NCI-H82 treated with DMSO at 0.1 percent for 48 hours (cell line): ENCODE results near the gene MTFR1L.

ENCODE experiments used
- DNase-seq: peaks from one replicate; lab custom pipeline; 2025; ENCODE audit not compliant: unreplicated experiment; lab: John Stamatoyannopoulos, UW

Gene MTFR1L

DNA sequence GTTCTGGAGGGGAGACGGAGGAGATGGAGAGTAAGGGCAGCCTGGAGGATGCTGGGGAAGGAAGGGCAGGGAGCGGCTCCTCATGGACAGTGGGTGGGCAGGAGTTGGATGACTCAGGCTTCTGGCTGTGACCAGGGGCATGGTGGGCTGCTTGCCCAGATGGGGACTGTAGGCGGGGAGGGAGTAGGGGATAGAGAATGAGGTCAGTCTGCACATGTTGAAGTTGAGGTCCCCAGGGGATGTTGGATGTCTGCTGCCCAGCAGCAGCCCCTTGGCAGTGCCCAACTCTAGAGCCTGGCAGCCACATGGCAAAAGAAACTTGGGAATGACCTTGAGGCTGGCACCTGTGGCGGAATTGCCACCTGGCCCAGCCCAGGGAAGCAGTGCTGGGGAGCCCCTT, 13.3 kb upstream of the MTFR1L start:
- no peak for DNase-seq

DNA sequence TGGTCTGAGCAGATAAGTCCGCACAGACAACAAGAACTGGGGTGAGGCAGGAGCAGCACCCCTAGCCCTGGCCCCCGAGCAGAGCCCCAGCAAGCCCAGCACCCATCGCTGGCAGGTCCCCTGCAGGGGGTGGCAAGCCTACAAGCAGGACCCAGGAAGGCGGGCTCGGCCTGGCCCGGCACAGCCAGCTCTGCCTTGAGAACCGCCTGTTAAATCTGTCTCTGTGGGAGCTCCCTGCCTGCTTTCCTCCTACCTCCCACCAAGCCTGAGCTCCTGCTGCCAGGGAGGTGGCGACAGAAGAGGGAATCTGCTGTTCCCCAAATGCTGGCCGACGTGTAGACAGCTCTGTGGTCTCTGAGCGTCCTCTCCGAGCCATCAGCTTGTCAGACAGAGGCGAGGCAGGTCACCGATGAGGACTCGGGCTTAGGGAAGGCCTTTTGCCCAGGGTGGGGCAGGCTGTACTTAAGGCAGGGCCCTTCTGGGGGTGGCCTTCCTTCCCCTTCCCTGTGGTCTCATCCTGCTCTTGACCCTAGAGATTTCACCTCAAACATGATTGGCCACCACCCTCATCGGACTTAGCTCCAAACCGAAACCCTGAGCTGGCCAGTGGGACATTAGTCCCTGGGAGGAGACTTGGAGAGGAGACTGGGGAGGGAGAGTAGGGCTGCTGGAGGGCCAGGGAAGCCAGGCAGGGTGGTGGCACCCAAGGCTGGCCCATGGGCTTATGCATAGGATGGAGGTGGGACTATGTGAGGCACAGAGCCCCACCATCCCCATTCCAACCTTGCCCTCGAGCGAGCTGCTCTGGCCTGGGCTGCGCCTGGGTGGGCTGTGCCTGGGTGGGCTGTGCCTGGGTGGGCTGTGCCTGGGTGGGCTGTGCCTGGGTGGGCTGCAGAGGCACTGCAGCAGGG, 12.0 kb upstream of the MTFR1L start:
- no peak for DNase-seq

DNA sequence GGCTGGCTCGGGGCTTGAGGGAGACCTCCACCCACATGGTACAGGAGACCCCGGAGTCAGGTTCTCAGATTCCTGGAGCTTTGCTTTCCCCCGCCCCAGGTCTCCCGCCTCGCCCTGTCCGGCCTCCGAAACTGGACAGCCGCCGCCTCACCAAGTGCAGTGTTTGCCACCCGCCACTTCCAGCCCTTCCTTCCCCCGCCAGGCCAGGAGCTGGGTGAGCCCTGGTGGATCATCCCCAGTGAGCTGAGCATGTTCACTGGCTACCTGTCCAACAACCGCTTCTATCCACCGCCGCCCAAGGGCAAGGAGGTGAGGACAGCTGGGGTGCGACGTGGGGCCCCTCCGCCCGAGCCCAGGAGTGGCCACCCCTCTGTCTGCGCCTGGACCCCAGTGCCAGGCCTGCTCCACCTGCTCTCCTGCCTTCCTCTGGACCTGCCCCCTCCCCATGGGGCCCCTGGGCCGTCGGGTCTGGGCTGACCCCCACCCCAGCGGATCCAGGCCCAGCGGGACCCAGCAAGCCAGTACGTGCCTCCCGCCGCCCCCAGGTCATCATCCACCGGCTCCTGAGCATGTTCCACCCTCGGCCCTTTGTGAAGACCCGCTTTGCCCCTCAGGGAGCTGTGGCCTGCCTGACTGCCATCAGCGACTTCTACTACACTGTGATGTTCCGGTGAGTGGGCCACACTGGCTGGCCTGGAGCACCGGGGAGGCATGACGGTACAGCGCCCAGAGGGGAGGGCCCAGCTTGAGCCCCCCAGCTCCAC, 11.1 kb upstream of the MTFR1L start:
- no peak for DNase-seq

DNA sequence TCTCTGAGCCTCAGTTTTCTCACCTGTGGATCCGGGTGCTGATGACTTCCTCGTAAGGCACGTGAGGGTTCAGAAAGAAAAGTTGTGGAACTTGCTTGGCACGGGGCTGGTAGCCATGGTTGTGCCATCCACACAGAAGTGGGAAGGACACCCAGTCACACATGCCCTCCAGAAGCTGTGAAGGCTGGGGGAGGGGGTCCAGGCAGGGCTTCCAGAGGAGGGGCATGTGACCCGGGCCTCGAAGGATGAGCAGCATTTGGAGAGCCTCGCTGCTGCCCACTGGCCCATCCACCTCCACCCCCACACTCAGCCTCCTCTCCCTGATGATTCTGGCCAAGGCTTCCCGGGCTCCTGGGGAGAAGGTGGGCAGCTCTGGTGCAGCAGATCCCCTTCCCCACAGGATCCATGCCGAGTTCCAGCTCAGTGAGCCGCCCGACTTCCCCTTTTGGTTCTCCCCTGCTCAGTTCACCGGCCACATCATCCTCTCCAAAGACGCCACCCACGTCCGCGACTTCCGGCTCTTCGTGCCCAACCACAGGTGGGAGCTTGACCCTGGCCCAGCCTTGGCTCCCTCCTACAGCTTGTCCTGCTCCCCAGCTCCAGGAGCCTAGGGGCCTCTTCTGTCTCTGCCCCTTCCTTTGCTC, 10.3 kb upstream of the MTFR1L start:
- no peak for DNase-seq

DNA sequence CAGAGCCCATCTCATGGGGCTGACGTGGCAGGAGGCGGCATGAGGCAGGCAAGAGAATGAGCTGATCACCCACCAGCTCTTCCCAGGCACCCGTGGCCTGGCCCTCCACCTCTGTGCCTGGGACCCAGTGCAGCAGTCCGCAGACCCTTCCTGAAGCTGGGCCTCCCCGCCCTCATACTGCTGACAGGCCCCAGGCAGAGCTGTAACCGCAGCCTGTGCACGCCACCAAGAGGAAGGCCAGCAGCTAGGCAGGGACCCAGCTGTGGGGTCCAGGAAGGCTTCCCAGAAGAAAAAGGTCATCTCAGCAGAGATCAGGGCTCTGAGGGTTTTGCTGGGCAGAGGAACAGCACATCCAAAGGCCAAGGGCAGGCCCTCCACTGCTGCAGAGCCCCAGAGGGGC, 9.8 kb upstream of the MTFR1L start:
- DNase-seq, result no peak

DNA sequence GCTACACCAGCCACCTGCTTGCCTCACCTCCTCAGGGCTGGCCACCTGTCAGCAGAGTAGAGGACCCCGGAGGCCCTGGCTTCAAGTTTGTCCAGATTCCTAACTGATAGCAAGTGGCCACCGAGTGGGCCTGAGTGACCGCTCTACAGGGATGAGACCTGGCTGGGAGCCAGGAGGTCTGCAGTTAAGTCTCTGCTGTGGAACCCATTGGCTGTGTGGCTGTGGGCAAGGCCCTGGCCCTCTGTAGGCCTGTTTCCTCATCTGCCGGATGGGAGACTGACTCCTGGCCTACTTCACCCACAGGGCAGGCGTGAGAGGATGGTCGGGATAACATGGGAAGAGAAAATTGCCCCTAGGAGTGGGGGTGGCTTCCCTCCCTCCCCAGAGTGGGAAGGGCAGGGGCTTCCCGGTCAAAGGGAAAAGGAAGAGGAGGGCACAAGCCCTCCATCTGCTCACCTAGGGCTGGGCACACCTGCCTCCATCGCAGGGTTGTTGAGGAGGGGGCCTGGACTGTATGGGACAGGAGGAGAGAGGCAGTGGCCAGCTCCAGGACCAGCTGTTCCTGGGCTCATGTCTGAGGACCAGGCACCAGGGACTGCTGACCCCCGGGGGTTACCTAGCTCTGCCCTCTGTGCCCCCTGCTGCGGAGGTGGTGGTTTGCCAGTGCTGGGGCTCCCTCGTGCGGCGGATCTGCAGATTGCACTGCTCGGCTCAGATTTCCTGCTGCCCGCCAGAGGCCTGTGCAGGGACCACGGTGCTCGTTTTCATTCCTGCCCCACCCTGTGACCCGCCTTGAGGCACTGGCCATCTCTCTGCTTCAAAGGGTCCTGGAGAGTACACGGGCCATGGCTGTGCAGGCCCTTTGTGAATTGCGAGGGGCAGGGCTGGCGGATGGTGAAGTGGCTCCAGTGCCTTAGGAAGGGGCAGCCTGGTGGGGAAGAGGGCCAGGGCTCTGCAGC, 9.1 kb upstream of the MTFR1L start:
- DNase-seq, result peak; percentile 22

DNA sequence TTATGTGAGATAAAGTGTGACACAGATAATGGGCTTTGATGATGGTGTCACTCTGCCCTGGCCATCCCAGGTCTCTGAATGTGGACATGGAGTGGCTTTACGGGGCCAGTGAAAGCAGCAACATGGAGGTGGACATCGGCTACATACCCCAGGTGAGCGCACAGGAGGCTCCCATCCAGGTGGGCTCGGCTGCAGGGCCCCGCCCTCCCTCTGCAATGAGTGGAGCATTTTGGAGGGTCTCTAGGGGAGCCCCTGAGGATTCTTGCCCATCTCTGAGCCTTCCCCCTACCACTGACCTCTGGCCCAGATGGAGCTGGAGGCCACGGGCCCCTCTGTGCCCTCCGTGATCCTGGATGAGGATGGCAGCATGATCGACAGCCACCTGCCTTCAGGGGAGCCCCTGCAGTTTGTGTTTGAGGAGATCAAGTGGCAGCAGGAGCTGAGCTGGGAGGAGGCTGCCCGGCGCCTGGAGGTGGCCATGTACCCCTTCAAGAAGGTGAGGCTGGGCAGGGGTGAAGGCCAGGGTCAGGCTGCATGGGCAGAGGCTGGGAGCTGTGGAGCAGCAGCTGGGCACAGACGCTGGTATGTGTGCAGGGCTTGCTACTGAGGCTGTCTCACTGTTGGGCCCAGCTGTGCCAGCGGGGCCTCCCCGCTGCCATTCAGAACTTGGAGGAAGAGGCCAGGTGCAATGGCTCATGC, 8.2 kb upstream of the MTFR1L start:
- DNase-seq, result no peak

DNA sequence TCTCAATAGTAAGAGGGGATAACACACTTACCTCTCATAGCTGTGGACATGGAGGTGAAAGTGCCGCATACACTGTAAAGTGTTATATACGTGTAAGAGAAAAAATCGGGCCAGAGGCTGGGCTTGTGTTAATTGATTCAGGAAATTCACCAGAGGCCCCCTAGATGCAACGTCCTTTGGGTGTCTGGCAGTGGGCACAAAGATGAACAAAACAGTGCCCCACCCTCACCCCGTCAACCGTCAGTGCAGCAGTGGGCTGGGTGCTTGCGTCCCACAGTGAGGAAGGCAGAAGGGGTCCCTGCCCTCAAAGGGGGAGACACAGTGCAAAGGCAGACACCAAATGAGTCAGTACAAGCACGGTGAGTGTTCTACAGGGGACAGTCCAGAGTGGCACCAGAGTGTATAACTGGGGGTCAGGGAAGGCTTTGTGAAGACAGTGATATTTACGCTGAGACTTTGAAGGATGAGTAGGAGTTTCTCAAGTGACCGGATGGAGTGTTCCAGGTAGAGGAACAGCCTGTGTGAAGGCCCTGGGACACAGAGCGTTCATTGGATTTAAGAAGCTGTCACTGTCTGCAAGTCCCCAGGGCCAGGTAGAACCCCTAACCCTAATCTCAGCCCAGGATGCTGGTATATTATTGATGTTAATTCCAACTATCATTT, 6.6 kb upstream of the MTFR1L start:
- DNase-seq, result no peak

DNA sequence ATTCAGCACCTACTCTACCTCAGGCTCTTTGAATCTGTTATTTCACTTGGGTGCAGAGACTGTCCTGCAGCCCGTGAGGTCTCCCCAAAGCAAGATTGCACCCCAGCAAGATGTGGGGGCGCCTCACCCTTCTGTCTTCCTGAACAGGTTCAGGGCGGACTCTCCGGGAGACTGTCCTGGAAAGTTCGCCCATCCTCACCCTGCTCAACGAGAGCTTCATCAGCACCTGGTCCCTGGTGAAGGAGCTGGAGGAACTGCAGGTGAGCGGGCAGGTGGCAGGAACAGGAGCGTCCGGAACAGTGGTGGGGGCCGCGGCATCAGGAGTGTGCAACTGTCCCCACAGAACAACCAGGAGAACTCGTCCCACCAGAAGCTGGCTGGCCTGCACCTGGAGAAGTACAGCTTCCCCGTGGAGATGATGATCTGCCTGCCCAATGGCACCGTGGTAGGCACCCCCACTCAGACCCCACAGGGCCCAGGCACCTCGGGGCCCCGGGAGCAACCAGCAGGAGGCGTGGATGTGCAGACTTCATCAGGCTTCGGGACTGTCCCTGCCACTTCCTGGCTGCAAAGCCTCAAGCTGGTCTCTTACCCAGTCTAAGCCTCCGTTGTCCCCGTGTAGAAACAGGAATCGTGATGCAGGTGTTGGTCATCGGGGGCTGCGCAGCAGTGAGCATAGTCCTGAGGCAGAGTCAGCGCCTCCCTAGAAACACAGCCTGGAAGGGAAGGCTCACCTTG, 5.9 kb upstream of the MTFR1L start:
- no peak for DNase-seq

DNA sequence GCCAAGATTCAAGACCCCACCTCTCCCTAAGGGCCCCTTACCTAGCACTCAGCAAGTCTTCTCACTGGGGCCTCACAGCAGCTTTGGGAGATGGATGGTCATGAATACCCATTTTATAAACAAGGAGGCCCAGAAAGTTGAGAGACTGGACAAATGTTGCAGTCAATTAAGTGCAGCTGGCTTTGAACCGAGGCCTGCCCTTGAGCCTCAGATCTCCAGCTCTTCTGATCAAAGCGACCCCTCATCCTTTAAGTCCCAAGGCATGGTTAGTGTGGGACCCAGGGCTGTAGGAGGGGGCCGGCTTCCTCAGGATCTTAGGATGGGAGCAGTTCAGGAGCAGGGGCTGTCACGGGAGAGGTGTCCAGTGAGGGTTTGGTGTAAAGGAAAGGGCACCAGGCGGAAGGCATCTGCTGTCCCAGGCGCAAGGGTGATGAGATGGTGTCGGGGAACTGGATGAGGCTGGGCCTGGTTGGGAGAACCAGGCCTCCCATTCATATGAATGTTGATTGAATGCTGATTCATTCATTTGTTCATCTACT, 5.1 kb upstream of the MTFR1L start:
- DNase-seq, result no peak

DNA sequence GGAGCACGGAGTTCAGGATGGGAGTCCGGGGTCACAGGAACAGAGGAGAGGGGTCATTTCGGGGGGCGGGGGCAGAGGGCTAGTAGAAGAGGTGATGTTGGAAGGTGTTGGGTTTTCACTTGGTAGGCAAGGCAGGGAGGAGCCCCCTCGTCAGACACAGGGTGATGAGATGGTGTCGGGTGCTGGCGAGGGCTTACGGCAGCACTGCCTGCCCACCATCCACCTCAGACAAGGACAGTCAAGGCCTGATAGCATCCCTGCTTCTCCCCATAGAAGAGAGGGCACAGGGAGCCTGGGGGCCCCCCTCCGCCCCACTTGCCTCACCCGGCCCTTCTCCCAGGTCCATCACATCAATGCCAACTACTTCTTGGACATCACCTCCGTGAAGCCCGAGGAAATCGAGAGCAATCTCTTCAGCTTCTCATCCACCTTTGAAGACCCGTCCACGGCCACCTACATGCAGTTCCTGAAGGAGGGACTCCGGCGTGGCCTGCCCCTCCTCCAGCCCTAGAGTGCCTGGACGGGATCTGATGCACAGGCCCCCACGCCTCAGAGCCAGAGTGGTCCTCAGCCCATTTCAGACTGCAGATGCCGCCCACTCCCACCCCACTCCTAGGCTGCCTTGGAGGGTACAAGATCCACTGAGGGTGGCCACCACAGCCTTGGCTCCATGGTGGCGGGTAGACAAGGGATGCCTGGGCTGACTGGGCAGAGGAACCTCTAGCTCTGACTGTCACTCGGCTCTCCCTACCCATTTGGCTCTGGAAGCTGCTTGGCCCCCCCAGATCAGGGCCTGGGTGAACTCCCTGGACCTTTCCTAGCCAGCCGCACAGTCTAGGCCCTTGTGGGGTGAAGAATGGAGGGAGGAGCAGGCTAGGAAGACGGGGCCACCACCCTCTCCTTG, 4.3 kb upstream of the MTFR1L start:
- no peak for DNase-seq

DNA sequence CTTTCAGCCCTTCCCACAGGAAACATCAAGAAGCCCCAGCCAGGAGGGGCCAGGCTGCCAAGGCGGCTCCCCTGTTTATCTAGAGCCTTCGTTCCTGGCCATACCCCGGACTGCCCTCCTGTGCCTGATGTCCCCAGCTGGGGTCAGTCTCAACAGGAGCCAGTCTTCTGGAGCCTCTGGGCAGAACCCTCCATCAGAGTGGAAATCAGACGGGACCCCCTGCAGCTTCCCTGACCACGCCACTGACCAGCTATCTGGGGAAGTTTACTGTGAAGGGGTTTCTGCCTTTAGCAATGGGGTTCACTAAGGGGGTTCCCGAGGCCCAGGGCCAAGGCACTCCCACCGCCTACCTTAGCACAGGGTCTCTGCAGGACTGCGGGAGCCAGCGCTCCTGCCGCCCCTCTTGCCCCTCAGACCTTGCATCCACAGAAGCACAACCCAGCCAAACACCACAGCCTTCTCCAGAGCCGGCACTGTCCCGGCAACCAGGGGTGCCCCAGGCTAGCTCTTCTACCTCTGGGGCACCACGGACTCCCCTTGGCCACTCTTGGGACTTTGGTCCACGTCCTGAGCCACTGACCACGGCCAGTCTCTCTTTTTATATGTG, 3.5 kb upstream of the MTFR1L start:
- DNase-seq, result no peak

DNA sequence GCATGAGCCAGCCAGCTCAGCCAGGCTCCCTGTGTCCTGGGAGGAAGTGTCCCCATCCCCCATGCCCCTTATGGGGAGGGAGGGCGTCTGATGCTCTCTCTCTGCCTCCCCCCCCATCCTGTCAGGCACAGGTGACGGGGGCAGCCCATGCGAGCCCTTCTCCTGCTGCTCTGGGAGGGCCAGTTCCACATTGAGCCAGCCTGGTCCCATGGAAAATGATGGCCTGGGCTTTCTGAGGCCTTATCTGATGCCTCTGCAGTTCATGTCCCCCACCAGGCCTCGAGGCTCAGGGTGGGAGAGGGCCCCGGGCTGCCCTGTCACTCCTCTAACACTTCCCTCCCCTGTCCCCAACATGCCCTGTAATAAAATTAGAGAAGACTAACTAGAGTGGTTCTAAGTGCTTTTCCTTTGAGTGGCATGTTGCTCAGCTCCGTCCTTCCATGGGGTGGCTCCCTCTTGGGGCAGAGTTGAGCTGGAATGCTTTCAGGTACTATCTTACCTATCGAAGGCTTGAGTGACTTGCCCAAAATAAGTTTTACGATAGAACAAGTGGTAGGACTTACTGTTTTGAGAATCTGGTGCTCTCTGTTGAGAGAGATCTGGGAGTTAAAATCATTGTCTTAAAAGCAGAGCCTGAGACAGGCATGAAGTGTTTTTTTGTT, 1.8 kb upstream of the MTFR1L start:
- peak; percentile 10 for DNase-seq

DNA sequence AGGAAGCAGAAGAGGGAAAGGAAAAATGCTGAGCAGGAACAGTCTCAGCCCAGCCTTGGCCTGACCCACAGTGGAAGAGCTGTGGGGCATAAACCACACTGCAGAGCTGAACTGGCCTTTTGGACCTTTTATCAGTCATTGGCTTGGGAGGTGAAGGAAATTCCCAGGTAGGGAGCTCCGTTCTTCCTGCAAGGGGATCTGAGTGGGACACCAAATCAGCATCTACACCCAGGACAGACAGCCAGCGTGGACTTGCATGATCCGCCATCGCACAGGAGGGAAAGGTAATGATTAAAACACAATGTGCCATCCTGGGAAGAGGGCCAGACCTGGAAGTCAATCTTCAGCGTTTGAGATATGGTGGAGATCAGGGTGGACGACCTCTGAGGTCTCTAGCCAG, 1.2 kb upstream of the MTFR1L start:
- DNase-seq, result no peak

DNA sequence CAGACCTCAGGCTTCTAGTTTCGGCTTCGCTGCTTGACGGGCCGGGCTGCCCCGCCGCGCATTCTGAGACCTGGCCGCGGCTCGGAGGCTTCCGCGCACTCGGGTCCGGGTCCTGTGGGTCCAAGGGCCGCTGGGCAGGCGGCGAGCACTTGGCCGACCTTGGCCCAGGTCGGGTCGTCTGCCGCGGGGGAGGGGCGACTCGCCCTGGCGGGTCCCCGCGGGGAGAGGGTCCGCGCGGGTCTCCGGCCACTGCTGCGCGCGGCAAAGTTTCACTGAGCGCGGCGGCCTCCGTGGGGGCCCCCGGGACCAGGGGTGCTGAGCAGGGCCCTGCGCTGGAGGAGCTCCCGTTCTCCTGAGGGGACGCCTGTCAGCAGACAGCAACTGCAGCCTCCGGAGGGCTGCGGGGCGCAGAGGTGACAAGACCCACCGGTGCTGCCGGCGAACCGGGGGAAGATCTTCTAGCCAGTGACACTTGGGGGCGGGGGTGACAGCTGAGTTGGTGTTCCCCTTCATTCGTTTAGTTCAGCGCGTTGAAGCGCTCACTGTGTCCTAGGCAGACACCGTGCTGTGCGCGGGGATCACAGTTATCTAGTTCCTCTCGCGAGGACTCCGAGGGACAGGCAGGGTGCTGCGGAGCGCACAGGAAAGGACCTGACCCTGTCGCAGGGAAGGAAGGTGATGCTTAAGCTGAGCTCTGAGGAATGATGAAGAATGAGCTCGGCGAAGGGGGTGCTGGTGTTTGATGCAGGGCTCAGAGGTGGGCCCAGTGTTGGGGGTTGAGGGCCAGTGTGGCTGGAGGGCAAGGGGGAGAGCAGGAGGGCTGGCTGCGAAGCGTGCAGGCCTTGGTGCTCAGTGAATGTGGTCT, 725 bp downstream of the MTFR1L start:
- DNase-seq, result no peak

DNA sequence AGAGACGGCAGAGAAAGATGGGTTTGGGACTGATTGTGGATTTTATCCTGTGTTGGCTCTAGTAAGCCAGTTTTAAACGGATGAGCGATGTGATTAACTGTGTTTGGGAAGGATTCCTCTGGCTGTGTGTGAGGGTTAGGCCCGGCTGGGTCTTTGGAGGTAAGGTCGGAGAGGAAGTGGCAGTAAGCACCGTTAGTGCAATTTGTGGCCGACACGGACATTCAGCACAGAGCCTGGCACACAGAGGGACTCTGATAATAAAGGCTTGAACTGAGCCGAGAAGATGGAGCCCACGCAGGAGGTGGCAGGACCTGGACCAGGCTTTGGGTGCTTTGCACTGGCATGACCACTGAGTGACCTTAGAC, 1.3 kb downstream of the MTFR1L start:
- no peak for DNase-seq
